T1000 (cell line): ENCODE results near the gene FHOD3.

ENCODE experiments used
- DNase-seq: peaks from one replicate; lab custom pipeline; 2025; ENCODE audit warnings: mixed read lengths; lab: John Stamatoyannopoulos, UW

FHOD3 gene

GRCh38 chr18:36522509-36522908 is 225.0 kb downstream of the FHOD3 start:
- DNase-seq: no peak

- no peak for DNase-seq
Observed at GRCh38 chr18:36525913-36526312, 228.4 kb downstream of the FHOD3 start.

- DNase-seq: no peak
Observed at GRCh38 chr18:36526611-36527010, 229.1 kb downstream of the FHOD3 start.

- no peak for DNase-seq
Observed at GRCh38 chr18:36527051-36527450, 229.5 kb downstream of the FHOD3 start.

- no peak for DNase-seq
Observed at GRCh38 chr18:36527740-36528455, 230.4 kb downstream of the FHOD3 start.

- no peak for DNase-seq
Observed at GRCh38 chr18:36529747-36530146, 232.2 kb downstream of the FHOD3 start.

- DNase-seq: no peak
Observed at GRCh38 chr18:36530676-36531405, 233.3 kb downstream of the FHOD3 start.

GRCh38 chr18:36531636-36532035 is 234.1 kb downstream of the FHOD3 start:
- DNase-seq: no peak

GRCh38 chr18:36532394-36532793 is 234.9 kb downstream of the FHOD3 start:
- DNase-seq: no peak

GRCh38 chr18:36532815-36533214 is 235.3 kb downstream of the FHOD3 start:
- DNase-seq: no peak

GRCh38 chr18:36533446-36534153 is 236.1 kb downstream of the FHOD3 start:
- DNase-seq: no peak

- no peak for DNase-seq
Observed at GRCh38 chr18:36534154-36534688, 236.7 kb downstream of the FHOD3 start.

- no peak for DNase-seq
Observed at GRCh38 chr18:36535202-36535935, 237.9 kb downstream of the FHOD3 start.

GRCh38 chr18:36536426-36536825 is 238.9 kb downstream of the FHOD3 start:
- no peak for DNase-seq

GRCh38 chr18:36537289-36537688 is 239.8 kb downstream of the FHOD3 start:
- no peak for DNase-seq

GRCh38 chr18:36539674-36540231 is 242.2 kb downstream of the FHOD3 start:
- no peak for DNase-seq

GRCh38 chr18:36543030-36543429 is 245.5 kb downstream of the FHOD3 start:
- no peak for DNase-seq

- DNase-seq: no peak
Observed at GRCh38 chr18:36543991-36544725, 246.6 kb downstream of the FHOD3 start.

- no peak for DNase-seq
Observed at GRCh38 chr18:36545821-36546427, 248.4 kb downstream of the FHOD3 start.

- DNase-seq: no peak
Observed at GRCh38 chr18:36546876-36547275, 249.4 kb downstream of the FHOD3 start.
